Ramos (cell line): ENCODE measurements around the gene PARG.
"Not testable (repeated sequence)": the region's sequence is repeated elsewhere in the genome, so short reads cannot be mapped to it uniquely, and the experiment has no call there.

ENCODE experiments used
- in situ Hi-C: fragments of 300-500 bp; cut with MboI; formaldehyde crosslinking; loops from one replicate; pipeline ENCODE4 v1.14.3; 2022; ENCODE audit warnings: low sequenced_read_pairs; ENCODE audit not compliant: unreplicated experiment

Gene PARG

GRCh38 chr10:49908290-49909080 lies 33.3 kb downstream of the PARG start:
- in situ Hi-C loops, result not testable (repeated sequence)

DNA sequence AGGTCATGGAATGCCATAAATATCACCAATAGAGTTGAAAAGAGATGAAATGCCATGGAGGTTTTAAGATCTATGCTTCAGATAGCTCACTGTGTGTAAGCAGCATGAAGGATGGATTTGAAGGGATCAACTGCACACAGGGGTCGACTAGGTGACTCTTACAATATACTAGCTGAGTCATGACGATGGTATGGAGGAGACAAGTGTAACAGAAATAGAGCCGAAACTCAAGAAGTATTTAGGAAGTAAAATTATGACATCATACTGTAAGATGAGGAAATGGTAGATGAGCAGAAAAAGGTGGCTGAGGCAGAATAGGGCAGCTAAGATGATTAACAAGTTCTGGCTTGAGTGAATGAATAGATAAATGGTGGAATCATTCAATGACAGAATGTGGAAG lies 38.0 kb downstream of the PARG start:
- in situ Hi-C loops, result not testable (repeated sequence)

DNA sequence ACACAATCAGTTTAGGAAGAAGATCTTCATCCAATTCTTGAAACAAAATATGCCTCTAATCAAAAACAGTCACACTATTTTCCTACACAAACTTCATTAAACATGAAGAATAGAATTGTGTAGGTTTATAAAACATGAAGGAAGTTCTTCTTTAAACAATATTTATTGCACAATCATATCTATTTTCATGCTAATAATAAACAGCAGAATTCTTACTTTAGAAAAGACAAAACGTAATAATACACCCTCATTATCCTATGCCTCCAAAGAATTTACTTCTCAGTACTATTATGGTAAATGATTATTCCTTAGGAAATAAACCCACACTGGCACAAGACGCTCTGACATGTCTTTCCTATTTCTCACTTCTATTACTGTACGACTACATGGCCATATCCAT lies 41.4 kb downstream of the PARG start:
- in situ Hi-C loops, result not testable (repeated sequence)

- in situ Hi-C loops, result not testable (repeated sequence)
Measured at GRCh38 chr10:49899999-49900398, 41.8 kb downstream of the PARG start.

GRCh38 chr10:49890025-49890424 lies 51.8 kb downstream of the PARG start:
- in situ Hi-C loops, result not testable (repeated sequence)

DNA sequence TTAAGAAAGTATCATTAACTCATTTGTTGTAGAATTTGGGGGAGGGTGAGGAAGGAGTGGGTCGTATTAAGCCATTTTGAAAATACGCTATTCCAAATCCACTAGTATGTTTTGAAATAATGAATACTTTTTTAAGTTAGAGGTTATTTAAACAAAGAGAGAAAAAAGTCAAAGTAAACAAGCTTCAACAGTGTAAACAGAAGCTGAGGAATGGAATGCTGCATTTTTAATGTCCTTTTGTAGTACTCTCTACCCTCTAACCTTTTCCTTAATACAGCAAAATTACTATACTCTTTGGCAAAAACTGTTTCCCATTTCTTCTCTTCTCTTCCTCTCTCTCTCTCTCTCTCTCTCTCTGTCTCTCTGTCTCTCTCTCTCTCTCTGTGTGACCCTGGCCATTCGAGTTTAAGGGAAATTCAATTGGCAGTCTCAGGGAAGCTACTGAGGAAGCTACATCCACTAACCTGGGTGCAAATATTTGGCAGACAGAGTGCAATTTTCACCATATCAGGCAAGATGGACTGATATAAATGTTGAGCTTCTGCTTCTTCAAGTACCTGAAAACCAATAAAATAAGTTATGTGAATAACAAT lies 57.0 kb downstream of the PARG start:
- in situ Hi-C loops, result not testable (repeated sequence)

DNA sequence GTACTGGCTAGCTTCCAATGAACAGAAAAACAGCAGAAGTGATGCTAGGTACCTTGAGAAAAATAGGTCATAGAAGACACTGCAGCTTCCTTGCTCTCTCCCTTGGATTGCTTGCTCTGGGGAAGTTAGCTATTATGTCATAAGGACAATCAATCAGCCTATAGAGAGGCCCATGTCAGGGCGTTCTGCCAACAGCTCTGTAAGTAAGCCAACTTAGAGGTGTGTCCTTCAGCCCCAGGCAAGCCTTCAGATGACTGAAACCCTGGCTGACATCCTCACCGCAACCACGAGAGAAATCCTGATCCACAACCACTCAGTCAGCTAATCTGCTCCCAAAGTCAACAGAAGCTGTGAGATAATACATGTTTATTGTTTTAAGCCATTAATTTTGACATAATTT lies 58.0 kb downstream of the PARG start:
- in situ Hi-C loops, result not testable (repeated sequence)

DNA sequence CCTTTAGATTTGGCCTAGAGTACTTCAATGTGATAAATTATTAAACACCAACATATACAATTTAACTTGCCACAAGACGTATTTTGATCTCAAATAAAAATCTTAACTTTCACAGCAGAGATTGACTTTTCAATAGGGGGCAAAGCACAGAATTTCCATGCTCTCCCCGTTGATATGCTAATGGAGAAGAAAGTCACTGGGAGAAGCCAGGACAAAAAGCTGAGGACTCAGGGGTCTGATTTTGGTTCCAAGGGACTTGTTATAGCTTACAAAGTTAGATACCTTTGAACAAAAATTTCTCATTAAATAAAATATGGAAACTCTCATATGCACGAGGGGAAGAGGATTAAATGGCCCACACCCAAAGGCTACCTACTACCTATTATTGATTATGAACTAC lies 59.5 kb downstream of the PARG start:
- in situ Hi-C loops, result not testable (repeated sequence)

DNA sequence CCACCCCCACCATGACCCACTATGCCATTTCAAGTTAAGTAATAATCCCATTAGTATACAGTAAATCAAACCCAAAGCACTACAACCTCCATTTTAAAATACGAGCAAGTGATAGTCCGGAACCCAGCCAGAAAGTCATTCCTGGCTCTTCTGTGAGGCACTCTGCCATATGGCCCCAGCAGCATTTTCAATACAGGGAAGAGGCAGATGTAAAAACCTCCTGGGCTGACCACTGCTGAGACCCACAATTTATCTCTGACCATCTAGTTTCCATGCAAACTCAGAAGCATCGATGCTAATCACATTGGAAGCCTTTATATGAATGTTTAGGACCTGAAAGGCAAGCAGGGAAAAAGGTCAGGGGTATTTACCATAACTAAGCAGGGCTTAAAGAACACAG lies 69.1 kb downstream of the PARG start:
- in situ Hi-C loops, result not testable (repeated sequence)

DNA sequence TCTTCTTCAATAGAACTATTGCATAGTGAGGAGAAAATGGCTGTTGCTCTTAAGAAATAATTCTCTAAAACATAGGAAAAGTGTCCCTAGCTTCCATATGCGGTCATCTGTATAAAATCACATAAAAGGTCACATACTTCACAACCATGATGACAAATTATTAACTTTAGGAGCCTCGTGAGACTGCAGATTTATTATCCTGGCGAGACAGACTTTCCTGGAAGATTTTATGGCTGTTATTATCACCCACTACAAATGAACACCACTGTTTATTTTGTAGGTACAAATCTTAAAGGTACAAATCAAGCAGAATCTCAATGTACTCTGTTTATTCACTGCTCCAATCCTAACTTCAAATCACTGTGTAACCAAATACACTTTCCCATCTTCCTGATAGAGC lies 70.4 kb downstream of the PARG start:
- in situ Hi-C loops, result not testable (repeated sequence)

- in situ Hi-C loops, result not testable (repeated sequence)
Measured at GRCh38 chr10:49859933-49860332, 81.9 kb downstream of the PARG start.

GRCh38 chr10:49858697-49859382 lies 83.0 kb downstream of the PARG start:
- in situ Hi-C loops, result not testable (repeated sequence)

DNA sequence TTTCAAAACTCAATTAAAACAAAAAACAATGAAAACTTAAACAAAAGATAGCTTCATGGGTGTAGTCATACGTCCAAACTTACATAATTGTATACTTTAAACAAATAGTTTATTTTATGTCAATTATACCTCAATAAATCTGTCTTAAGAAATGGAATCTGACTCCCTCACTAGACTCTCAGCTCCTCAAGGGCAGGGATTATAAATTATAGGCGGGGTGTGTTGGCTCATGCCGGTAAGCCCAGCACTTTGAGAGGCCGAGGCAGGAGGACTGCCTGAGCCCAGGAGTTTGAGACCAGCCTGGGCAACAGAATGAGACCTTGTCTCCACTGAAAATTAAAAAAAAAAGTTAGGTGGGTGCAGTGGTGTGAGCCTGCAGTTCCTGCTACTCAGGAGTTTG lies 92.3 kb downstream of the PARG start:
- in situ Hi-C loops, result not testable (repeated sequence)

DNA sequence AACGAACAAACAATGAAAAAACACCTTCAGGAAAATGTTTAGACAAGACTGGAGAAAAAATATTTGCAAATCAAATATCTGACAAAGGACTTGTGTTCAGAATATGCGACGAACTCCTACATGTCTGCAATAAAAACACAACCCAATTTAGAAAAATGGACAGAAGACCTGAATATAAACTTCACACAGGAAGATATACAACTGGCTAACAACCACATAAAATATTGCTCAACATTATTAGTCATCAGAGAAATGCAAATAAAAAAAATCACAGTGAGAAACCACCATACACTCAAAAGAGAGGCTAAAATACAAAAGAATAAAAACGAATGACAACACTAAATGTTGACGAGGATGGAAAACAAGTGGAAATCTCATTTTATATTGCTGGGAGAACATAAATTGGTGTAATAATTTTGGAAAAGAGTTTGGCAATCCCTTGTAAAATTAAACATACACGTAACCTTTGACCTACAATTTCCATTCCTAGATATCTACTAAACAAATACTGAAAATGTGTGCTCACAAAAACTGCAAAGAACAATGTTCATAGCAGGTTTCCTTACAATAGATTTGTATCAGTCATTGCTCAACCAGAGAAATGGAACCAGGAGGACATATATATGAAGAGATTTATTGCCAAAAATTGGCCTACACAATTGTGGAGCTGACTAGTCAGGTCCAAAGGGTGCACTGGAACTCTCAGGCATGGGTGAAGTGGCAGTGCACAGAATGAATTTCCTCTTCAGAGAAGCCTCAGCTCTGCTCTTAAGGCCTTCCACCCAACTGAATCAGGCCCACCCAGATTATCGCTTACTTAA lies 96.8 kb downstream of the PARG start:
- in situ Hi-C loops, result no loop called here

DNA sequence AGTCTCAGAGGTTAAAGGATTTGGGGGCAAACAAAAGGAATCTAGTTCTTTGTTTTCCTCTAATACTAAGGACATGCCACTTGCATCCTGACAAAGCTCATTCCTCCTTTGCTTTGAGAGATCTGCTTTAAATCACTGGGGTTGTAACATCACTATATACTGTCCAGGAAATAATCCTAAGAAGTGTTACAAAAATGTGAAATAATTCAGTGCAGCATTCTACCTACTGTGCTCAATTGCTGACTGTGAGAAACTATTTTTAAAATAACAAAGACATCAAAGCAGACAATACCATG lies 99.5 kb downstream of the PARG start:
- in situ Hi-C loops, result not testable (repeated sequence)

- in situ Hi-C loops, result no loop called here
Measured at GRCh38 chr10:49841615-49842332, 100.1 kb downstream of the PARG start.

DNA sequence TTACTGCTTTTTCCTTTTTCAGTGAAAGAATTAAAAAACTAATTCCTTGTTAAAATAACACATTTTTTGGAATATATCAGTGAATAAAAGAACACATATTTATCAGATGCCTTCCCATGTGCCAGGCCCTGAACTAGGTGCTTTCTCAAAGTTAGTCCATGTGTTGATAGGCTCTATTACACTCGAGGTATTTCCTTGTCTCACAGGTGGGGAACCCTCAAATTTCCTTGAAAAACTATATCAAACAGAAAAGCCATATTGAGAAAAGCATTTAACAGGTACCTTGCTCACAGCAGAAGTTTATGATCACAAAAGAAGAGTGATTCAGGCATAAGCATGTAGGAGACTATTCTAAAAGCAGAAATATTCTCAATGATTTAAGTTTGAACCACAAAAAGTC lies 104.1 kb downstream of the PARG start:
- in situ Hi-C loops, result no loop called here

GRCh38 chr10:49837051-49837478 lies 104.8 kb downstream of the PARG start:
- in situ Hi-C loops, result no loop called here

DNA sequence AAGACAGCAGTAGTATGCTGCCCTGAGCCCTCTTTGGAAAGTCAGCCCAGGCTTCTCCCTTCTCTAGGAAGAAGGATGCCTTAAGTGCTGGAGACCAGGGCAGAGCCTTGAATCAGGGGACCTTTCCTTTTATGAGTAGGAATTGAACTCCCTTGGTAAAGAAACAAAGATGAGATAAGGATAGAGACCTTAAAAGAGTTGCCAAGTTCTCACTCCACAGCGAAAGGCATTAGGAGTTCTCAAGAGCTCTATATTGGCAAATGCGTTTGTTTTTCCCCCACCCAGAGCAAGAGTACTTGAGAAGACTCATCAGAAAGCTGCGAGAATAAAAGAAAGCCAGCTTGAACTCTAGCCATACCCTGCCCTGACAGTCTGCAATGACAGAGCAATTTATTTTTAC lies 106.9 kb downstream of the PARG start:
- in situ Hi-C loops, result no loop called here

GRCh38 chr10:49834201-49834600 lies 107.6 kb downstream of the PARG start:
- in situ Hi-C loops, result no loop called here
